Measurements from ENCODE around the gene ERN2.

Gene ERN2

GRCh38 chr16:23683487-23683886, 29.5 kb downstream of the ERN2 start:
- no peak for DNase-seq (ENCODE audit: low read depth)
- H3K4me3 ChIP-seq (ENCODE audit: low read length), result no peak overlapping the region
- no peak for TF ChIP-seq CTCF (IDR thresholded peaks at IDR 0.05; ENCODE audit: insufficient read depth, low read depth, low read length, missing control alignments)

GRCh38 chr16:23682181-23682580, 30.8 kb downstream of the ERN2 start:
- TF ChIP-seq CTCF (IDR thresholded peaks at IDR 0.05; ENCODE audit: insufficient read depth, low read depth, low read length, missing control alignments), result no peak
- no peak overlapping the region for H3K4me3 ChIP-seq (ENCODE audit: low read length)
- peak; percentile 47 for DNase-seq (ENCODE audit: low read depth)

- peak overlapping the region; percentile 68 for H3K4me3 ChIP-seq (ENCODE audit: low read length)
- peak; percentile 20 for DNase-seq (ENCODE audit: low read depth)
- TF ChIP-seq CTCF (IDR thresholded peaks at IDR 0.05; ENCODE audit: insufficient read depth, low read depth, low read length, missing control alignments), result no peak
Measured at GRCh38 chr16:23679986-23680336, 33.1 kb downstream of the ERN2 start.

GRCh38 chr16:23679274-23679985, 33.6 kb downstream of the ERN2 start:
- TF ChIP-seq CTCF (IDR thresholded peaks at IDR 0.05; ENCODE audit: insufficient read depth, low read depth, low read length, missing control alignments), result no peak
- peak overlapping the region; percentile 68 for H3K4me3 ChIP-seq (ENCODE audit: low read length)
- DNase-seq (ENCODE audit: low read depth), result peak; percentile 38

- peak within 1 kb of the TSS; percentile 68 for H3K4me3 ChIP-seq (ENCODE audit: low read length)
- DNase-seq (ENCODE audit: low read depth), result peak; percentile 88
- peak; percentile 46 for TF ChIP-seq CTCF (IDR thresholded peaks at IDR 0.05; ENCODE audit: insufficient read depth, low read depth, low read length, missing control alignments)
Measured at GRCh38 chr16:23678430-23679273, 34.4 kb downstream of the ERN2 start, which contains the start of gene PLK1. Gene PLK1, plus strand, starts transcription at chr16:23678889. Its CDS starts 44 bp downstream, at chr16:23678933.

GRCh38 chr16:23676924-23677480, 36.0 kb downstream of the ERN2 start:
- H3K4me3 ChIP-seq (ENCODE audit: low read length), result no peak overlapping the region
- DNase-seq (ENCODE audit: low read depth), result no peak
- TF ChIP-seq CTCF (IDR thresholded peaks at IDR 0.05; ENCODE audit: insufficient read depth, low read depth, low read length, missing control alignments), result no peak

Measured in epithelial cell of esophagus (primary cell).